IPS-NIHi7 (cell line): ENCODE data around the gene LUC7L.
"Not testable (repeated sequence)": the region's sequence is repeated elsewhere in the genome, so short reads cannot be mapped to it uniquely, and the experiment has no call there.

ENCODE experiments used
- DNase-seq: peaks from one replicate; pipeline ENCODE4 v3.0.0; 2012; ENCODE audit warnings: mixed read lengths; ENCODE audit errors: extremely low spot score

The LUC7L gene

GRCh38 chr16:263944-264343 is 34.7 kb upstream of the LUC7L start:
- no peak for DNase-seq

- no peak for DNase-seq
These were observed 34.0 kb upstream of the LUC7L start for GRCh38 chr16:263182-263774.

- no peak for DNase-seq
These were observed 33.0 kb upstream of the LUC7L start for GRCh38 chr16:262121-262745.

- no peak for DNase-seq
These were observed 31.9 kb upstream of the LUC7L start for GRCh38 chr16:261031-261691.

GRCh38 chr16:260326-260725 is 31.1 kb upstream of the LUC7L start:
- DNase-seq, result no peak

- no peak for DNase-seq
These were observed 30.6 kb upstream of the LUC7L start for GRCh38 chr16:259814-260253.

- DNase-seq, result no peak
These were observed 30.0 kb upstream of the LUC7L start for GRCh38 chr16:259226-259625.

GRCh38 chr16:258091-258490 is 28.8 kb upstream of the LUC7L start:
- not testable (repeated sequence) for DNase-seq

- no peak for DNase-seq
These were observed 25.9 kb upstream of the LUC7L start for GRCh38 chr16:255183-255582.

GRCh38 chr16:254461-254860 is 25.2 kb upstream of the LUC7L start:
- DNase-seq, result no peak

GRCh38 chr16:253833-254232 is 24.6 kb upstream of the LUC7L start:
- no peak for DNase-seq

- DNase-seq, result no peak
These were observed 23.4 kb upstream of the LUC7L start for GRCh38 chr16:252366-253337.

GRCh38 chr16:249431-249830 is 20.2 kb upstream of the LUC7L start:
- DNase-seq, result peak; percentile 5

- DNase-seq, result no peak
These were observed 17.8 kb upstream of the LUC7L start for GRCh38 chr16:247027-247426.

- DNase-seq, result no peak
These were observed 15.9 kb upstream of the LUC7L start for GRCh38 chr16:245105-245504.

GRCh38 chr16:243348-243747 is 14.1 kb upstream of the LUC7L start:
- DNase-seq, result no peak

GRCh38 chr16:242281-242680 is 13.0 kb upstream of the LUC7L start:
- DNase-seq, result no peak

GRCh38 chr16:240559-240958 is 11.3 kb upstream of the LUC7L start:
- no peak for DNase-seq

GRCh38 chr16:239948-240277 is 10.7 kb upstream of the LUC7L start:
- DNase-seq, result no peak

GRCh38 chr16:234468-235305 is 5.4 kb upstream of the LUC7L start, which contains the start of gene FAM234A:
FAM234A (plus strand) TSS chr16:234821; CDS start chr16:254414, 19,593 bp downstream.
- DNase-seq, result peak; percentile 92

- DNase-seq, result no peak
These were observed 1.7 kb upstream of the LUC7L start for GRCh38 chr16:230949-231348.
